B cell (primary cell): ENCODE measurements around the gene CDK10. TPM values are rescaled to one million over a fixed set of nuclear protein-coding genes. Genes with fewer than 3 reads are reported as not detected.
"Not testable (repeated sequence)": the region's sequence is repeated elsewhere in the genome, so short reads cannot be mapped to it uniquely, and the experiment has no call there.

Experiments used
- ATAC-seq: fragments of 200-7000 bp; cut with Tn5 transposase; one replicate; pipeline ENCODE4 v1.10.0; 2021; ENCODE audit warnings: low read depth, mild to moderate bottlenecking, moderate number of reproducible peaks, moderate library complexity
- CTCF ChIA-PET: fragments of 350-600 bp; sonication (Branson Sonifier 250); formaldehyde crosslinking; loops from one replicate; lab custom pipeline; 2021; ENCODE audit warnings: antibody characterized with exemption, inconsistent platforms; lab: Charles Lee
- POLR2A ChIA-PET: fragments of 350-600 bp; sonication (Branson Sonifier 250); formaldehyde crosslinking; loops from one replicate; lab custom pipeline; 2021; ENCODE audit warnings: antibody characterized with exemption; lab: Charles Lee
- DNase-seq: peaks from one replicate; pipeline ENCODE4 v3.0.0; 2013
- H2AFZ ChIP-seq: 2 replicates; pipeline ENCODE4 v1.6.1; 2012; ENCODE audit warnings: mild to moderate bottlenecking, low read depth, low read length; ENCODE audit not compliant: insufficient read depth, poor library complexity, severe bottlenecking
- H3K27ac ChIP-seq, 2 donors: 1 replicate in 1 of 2; 2 replicates in 1 of 2; pipeline ENCODE4 v1.5.1; 2012 to 2013; ENCODE audit warnings: low read length in 2 of 2, mild to moderate bottlenecking in 2 of 2, moderate library complexity in 1 of 2
- H3K27me3 ChIP-seq, 4 experiments: fragments of 200-600 bp in 1 of 4; sonication (generic) in 1 of 4; replicated peaks in 1 of 4; 1 replicate in 2 of 4; 2 replicates in 2 of 4; pipeline versions ENCODE4 v1.6.1 to v1.7.0; 2013 to 2016; ENCODE audit warnings: low read length in 3 of 4, mild to moderate bottlenecking in 2 of 4, mixed read lengths in 1 of 4, moderate library complexity in 1 of 4; ENCODE audit not compliant: insufficient read depth in 4 of 4, control insufficient read depth in 3 of 4; ENCODE audit errors: control extremely low read depth in 1 of 4
- H3K36me3 ChIP-seq, 2 experiments: replicated peaks in 1 of 2; 1 replicate in 1 of 2; 2 replicates in 1 of 2; pipeline versions ENCODE4 v1.6.1 to v1.7.1; 2013; ENCODE audit warnings: low read length in 1 of 2; ENCODE audit not compliant: insufficient read depth in 2 of 2, control insufficient read depth in 1 of 2; ENCODE audit errors: control extremely low read depth in 1 of 2, extremely low read depth in 1 of 2
- H3K4me1 ChIP-seq, 2 donors: fragments of 200-600 bp in 1 of 2; sonication (generic) in 1 of 2; 1 replicate in 1 of 2; 2 replicates in 1 of 2; pipeline versions ENCODE4 v1.5.1 to v1.6.1; 2013 to 2017; ENCODE audit warnings: low read length in 2 of 2; ENCODE audit not compliant: control insufficient read depth in 2 of 2, insufficient read depth in 2 of 2
- H3K4me2 ChIP-seq: replicated peaks from 2 replicates; pipeline ENCODE3; 2012; ENCODE audit warnings: mild to moderate bottlenecking, low read depth, low read length; ENCODE audit not compliant: poor library complexity, severe bottlenecking
- H3K4me3 ChIP-seq, 5 experiments: fragments of 200-600 bp in 1 of 5; sonication (generic) in 1 of 5; 1 replicate in 3 of 5; 2 replicates in 2 of 5; pipeline versions ENCODE4 v1.5.1 to v1.7.0; 2011 to 2016; ENCODE audit warnings: low read length in 4 of 5, mild to moderate bottlenecking in 4 of 5, low read depth in 2 of 5, control low read depth in 1 of 5, moderate library complexity in 1 of 5; ENCODE audit not compliant: insufficient read depth in 1 of 5; ENCODE audit errors: control extremely low read depth in 1 of 5, extremely low read depth in 1 of 5
- H3K79me2 ChIP-seq: fragments of 200-600 bp; sonication (generic); one replicate; pipeline ENCODE4 v1.6.0; 2016; ENCODE audit warnings: low read length; ENCODE audit not compliant: control insufficient read depth, insufficient read depth
- H3K9ac ChIP-seq: fragments of 200-600 bp; sonication (generic); 2 replicates; pipeline ENCODE4 v1.6.1; 2017; ENCODE audit warnings: mild to moderate bottlenecking, low read length, moderate library complexity
- H3K9me3 ChIP-seq, 3 donors: one replicate each; pipeline versions ENCODE4 v1.6.1 to v1.7.1; 2013; ENCODE audit warnings: low read length in 2 of 3; ENCODE audit not compliant: control insufficient read depth in 2 of 3, insufficient read depth in 1 of 3; ENCODE audit errors: control extremely low read depth in 1 of 3
- H4K20me1 ChIP-seq: 2 replicates; pipeline ENCODE4 v1.6.0; 2012; ENCODE audit warnings: mild to moderate bottlenecking, low read length; ENCODE audit not compliant: insufficient read depth, control insufficient read depth, poor library complexity, severe bottlenecking
- H3K27ac Mint-ChIP-seq: one replicate; pipeline ENCODE4 v1.8.0; 2021; ENCODE audit warnings: mixed read lengths
- H3K27me3 Mint-ChIP-seq: one replicate; pipeline ENCODE4 v1.8.0; 2021; ENCODE audit warnings: mixed read lengths
- H3K4me1 Mint-ChIP-seq: one replicate; pipeline ENCODE4 v1.8.0; 2021; ENCODE audit warnings: mixed read lengths
- H3K4me3 Mint-ChIP-seq: one replicate; pipeline ENCODE4 v1.8.0; 2021; ENCODE audit warnings: mixed read lengths
- H3K9me3 Mint-ChIP-seq: one replicate; pipeline ENCODE4 v1.8.0; 2022; ENCODE audit warnings: mixed read lengths; ENCODE audit not compliant: insufficient read depth
- CTCF ChIP-seq: fragments of 200-600 bp; IDR thresholded peaks from one replicate; pipeline ENCODE4 v1.8.0; 2022; ENCODE audit warnings: antibody characterized with exemption, mild to moderate bottlenecking
- EZH2 ChIP-seq: IDR thresholded peaks from 2 replicates; pipeline ENCODE4 v1.6.1; 2012; ENCODE audit warnings: borderline replicate concordance, low read depth, mild to moderate bottlenecking, moderate library complexity, low read length; ENCODE audit not compliant: insufficient read depth, poor library complexity, severe bottlenecking
- WGBS: methylation state at CpG from one replicate; pipeline ENCODE4 v1.1.5; 2013; ENCODE audit warnings: missing lambda C conversion rate; ENCODE audit not compliant: insufficient coverage; 5-methylcytosine and 5-hydroxymethylcytosine counted together
- intact Hi-C: fragments of 100-400 bp; cut with micrococcal nuclease; formaldehyde crosslinking; loops from one replicate; pipeline ENCODE4 v1.10.0; 2022
- polyA plus RNA-seq: library from polyadenylated mRNA; depleted of rRNA; stranded (reverse); fragments of >200 nt; gene quantifications from 2 replicates; pipeline ENCODE4 v1.2.3, GENCODE V29; 2012
- total RNA-seq, 2 donors: library from RNA; stranded (reverse); fragments of 120-200 nt in 1 of 2; gene quantifications; 1 replicate in 1 of 2; 2 replicates in 1 of 2; pipeline versions ENCODE4 v1.2.3 to v1.2.4, GENCODE V29; 2013 to 2022

CDK10 gene
- total and polyA plus RNA-seq, 2 donors (not counting 1 experiment from before 2014, with no cell fraction given) = 114 to 145 TPM

- not testable (repeated sequence) for H3K27me3 Mint-ChIP-seq, H3K9me3 Mint-ChIP-seq, H3K36me3 ChIP-seq, H3K9me3 ChIP-seq, DNase-seq, H3K27me3 ChIP-seq, H3K79me2 ChIP-seq, ATAC-seq, H2AFZ ChIP-seq
- H3K4me3 ChIP-seq = peak overlapping the region in 2 of 5 experiments; percentile 66 to 68
- H3K4me2 ChIP-seq = peak overlapping the region; percentile 96
- POLR2A ChIA-PET = interaction anchor here (0.6 to 1.8 kb wide), 7 partner anchors 13 to 1920 kb away, joined by 3 to 13 read pairs (median 6); partner anchors contain the start of genes CDK10, CHMP1A, SPATA33 and TCF25
- peaks cover 21 to 29% of the 10 kb centered on the region in 2 donors for H3K4me1 ChIP-seq
- peak overlapping the region; percentile 85 for H3K4me3 Mint-ChIP-seq
- peaks cover 21% of the 10 kb centered on the region for H3K4me1 Mint-ChIP-seq
- peaks cover 51% of the 10 kb centered on the region for H4K20me1 ChIP-seq
- intact Hi-C loops = loop anchor here (1.0 to 10.0 kb wide), 5 partner anchors 13 to 212 kb away; partner anchors contain the start of genes CDK10 and ZNF276
- whole genome bisulfite sequencing = 76% methylated on average over 16 of the region's 18 CpGs
- peak overlapping the region; percentile 83 for H3K27ac Mint-ChIP-seq
- peak overlapping the region; percentile 76 to 82 for H3K27ac ChIP-seq
- H3K9ac ChIP-seq = peak overlapping the region; percentile 61
- CTCF ChIA-PET = interaction anchor here (0.8 to 3.8 kb wide), 13 partner anchors 14 to 219 kb away, joined by 3 to 36 read pairs (median 7); partner anchors contain the start of genes CDK10, CHMP1A, MC1R and SPATA33
These were observed 13.2 kb downstream of the CDK10 start for GRCh38 chr16:89699629-89700099.

GRCh38 chr16:89700100-89700648 is 13.7 kb downstream of the CDK10 start:
- H3K9me3 ChIP-seq = no peaks in the 10 kb centered on the region
- peak overlapping the region; percentile 96 for H3K4me2 ChIP-seq
- CTCF ChIA-PET = interaction anchor here (0.6 to 3.8 kb wide), 18 partner anchors 11 to 219 kb away, joined by 3 to 36 read pairs (median 4); partner anchors contain the start of genes CDK10, CHMP1A, MC1R and SPATA33
- H3K4me1 ChIP-seq = peaks cover 21 to 29% of the 10 kb centered on the region in 2 donors
- H3K79me2 ChIP-seq = peaks cover 9% of the 10 kb centered on the region
- H3K27me3 Mint-ChIP-seq = no peaks in the 10 kb centered on the region
- peak overlapping the region; percentile 61 for H3K9ac ChIP-seq
- TF ChIP-seq EZH2 (no peak), CTCF (peak; percentile 74)
- peak; percentile 38 for ATAC-seq
- H3K27ac Mint-ChIP-seq = peak overlapping the region; percentile 83
- peak overlapping the region; percentile 76 to 82 for H3K27ac ChIP-seq
- H3K4me1 Mint-ChIP-seq = peaks cover 21% of the 10 kb centered on the region
- WGBS = under 1% methylated on average over 30 of the region's 30 CpGs
- H4K20me1 ChIP-seq = peaks cover 47% of the 10 kb centered on the region
- no peaks in the 10 kb centered on the region for H3K27me3 ChIP-seq
- peaks cover 0 to 4% of the 10 kb centered on the region in 2 experiments for H3K36me3 ChIP-seq
- intact Hi-C loops = loop anchor here (1.0 to 10.0 kb wide), 5 partner anchors 14 to 213 kb away; partner anchors contain the start of genes CDK10 and ZNF276
- DNase-seq = peak; percentile 99
- POLR2A ChIA-PET = interaction anchor here (0.6 to 1.8 kb wide), 8 partner anchors 13 to 1921 kb away, joined by 3 to 13 read pairs (median 5); partner anchors contain the start of genes CDK10, CHMP1A, SPATA33 and TCF25
- H2AFZ ChIP-seq = no peak overlapping the region
- peak overlapping the region; percentile 85 for H3K4me3 Mint-ChIP-seq
- no peaks in the 10 kb centered on the region for H3K9me3 Mint-ChIP-seq
- peak overlapping the region; percentile 17 to 73 (median 68) for H3K4me3 ChIP-seq
